GM19468 (cell line): ENCODE results near the gene SYT8.
"Not testable (repeated sequence)": the region's sequence is repeated elsewhere in the genome, so short reads cannot be mapped to it uniquely, and the experiment has no call there.

Experiments
- ATAC-seq: cut with Tn5 transposase; IDR thresholded peaks from one replicate; pipeline ENCODE4 v1.9.1; 2021; ENCODE audit warnings: mild to moderate bottlenecking, moderate library complexity, moderate number of reproducible peaks; ENCODE audit not compliant: unreplicated experiment; ENCODE audit errors: extremely low read depth

SYT8 gene

DNA sequence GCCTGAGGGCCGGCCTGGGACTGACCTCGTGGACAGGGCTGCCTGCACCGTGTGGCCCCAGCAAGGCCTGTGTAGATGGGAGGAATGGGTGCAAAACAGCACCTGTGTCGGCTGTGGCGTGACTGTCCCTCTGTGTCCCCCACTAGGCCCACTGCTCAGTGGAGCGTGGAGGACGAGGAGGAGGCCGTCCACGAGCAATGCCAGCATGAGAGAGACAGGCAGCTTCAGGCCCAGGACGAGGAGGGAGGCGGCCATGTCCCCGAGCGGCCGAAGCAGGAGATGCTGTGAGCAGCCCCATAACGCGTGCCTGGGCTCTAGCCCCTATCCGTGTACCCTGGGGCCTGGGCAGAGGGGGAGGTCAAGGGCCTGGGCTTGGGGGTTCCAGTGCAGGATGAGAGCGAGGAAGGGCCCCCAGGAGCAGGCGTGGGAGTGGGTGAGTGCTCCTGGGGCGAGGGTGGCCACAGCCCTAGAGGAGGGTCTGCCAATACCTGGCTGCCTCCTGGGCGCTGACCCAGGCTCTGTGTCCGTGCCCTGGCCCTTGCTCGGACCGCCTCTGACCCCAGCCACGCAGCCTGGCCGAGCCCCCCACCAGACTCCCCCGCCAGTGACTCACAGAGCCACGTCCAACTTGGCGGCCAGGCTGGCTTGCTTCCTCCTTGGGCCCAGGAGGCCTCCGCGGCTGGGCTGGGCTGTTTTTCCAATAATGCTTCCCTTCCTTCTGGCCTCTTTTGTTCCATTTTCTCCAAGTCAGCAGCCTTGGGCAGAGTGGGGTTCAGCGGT, 45.3 kb downstream of the SYT8 start:
- no peak for ATAC-seq

DNA sequence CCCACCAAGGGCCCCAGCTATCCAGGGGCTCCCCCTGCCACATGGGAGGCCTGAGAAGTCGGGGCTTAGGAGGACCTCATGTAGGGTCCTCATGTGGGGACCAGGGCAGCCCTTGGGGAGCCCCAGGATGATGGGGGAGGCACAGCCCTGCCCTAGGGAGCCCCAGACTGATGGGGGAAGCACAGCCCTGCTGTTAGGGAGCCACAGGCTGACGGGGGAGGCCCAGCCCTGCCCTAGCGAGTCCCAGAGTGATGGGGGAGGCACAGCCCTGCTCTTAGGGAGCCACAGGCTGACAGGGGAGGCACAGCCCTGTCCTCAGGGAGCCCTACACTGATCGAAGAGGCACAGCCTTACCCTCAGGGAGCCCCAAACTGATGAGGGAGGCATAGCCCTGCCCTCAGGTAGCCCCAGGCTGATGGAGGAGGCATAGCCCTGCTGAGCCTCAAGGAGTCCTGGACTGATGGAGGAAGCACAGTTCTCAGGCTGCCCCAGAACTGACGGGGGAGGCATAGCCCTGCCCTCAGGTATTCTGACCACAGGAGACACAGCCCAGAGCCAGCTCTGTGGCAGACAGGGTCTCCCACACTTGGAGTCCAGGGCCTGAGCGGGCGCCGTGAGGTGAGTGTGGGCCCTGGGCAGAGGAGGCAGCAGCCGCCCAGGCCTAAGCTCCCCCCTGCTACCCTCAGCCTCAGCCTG, 46.1 kb downstream of the SYT8 start:
- ATAC-seq = no peak

DNA sequence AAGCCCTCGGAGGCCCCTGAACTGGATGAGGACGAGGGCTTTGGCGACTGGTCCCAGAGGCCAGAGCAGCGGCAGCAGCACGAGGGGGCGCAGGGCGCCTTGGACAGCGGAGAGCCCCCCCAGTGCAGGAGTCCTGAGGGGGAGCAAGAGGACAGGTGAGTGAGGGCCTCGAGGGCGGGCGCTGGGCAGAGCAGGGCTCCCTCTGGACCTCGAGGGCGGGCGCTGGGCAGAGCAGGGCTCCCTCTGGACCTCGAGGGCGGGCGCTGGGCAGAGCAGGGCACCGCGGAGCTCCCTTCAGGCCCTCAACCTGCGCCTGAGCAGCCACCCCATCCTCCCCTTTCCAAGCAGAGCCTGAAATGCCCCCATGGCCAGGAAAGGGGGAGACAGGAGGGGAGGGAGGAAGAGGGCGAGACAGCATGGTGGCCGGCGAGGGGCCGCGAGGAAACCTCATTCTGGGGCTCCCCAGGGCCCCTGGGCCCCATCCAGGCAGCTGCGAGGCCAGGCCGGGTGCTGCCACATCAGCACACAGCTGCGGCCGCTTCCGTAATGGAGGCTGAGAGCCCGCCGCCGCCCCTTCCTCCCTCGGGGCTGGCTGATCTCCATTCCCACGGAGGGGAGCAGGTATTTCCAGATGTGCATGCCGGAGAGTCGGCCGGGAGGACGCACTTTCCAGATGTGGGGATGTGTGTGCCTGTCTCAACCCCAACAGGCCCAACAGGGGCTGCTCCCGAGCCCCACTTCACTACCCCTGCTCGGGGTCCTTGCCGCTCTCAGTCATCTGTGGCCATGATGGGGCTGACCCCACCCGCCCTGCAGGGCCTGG, 46.9 kb downstream of the SYT8 start:
- no peak for ATAC-seq

DNA sequence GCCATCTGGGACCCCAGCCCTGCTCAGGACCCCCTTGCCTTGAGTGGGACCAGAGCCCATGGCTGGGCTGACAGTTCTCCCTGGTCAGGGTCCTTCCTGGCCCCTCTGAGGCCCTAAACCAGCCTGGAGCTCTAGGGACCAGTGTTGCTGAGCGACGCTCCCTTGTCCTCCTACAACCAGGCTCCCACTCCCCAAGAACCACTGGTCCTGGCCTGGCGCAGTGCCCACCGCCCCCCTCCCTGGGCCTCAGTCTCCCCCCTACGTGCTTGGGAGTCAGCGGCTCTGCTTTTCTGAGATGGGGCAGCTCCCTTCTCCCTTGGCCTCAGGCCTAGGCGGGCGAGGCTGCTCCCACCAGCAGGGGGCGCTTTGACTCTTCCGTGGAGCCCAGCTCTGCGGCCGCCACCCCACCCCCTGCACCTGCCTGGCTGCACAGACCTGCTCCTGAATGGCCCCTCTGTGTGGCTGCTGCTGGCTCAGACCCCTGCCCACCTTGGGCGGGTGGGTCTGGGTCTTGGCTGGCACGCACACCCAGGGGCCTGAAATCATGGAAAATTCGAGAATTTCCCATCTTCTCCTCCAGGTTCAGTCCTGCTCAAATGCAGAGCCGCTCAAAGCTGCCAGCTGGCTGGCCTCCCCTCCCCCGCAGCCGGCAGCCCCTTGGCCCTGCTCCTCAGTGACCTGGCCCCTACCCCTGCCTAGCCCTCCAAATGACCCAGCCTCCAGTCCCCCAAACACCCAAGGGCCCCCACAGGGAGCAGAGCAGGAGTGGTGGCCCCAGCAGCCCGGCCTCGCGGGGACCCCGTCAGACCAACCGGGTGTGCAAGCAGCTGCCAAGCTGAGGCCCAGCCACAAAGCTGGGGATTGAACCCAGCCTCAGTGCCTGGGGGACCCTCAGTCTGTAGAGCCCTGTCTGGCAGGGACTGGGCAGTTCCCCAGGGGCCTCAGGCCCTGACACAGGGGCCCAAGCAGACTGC, 47.8 kb downstream of the SYT8 start:
- no peak for ATAC-seq

GRCh38 chr11:1883346-1884302, 48.8 kb downstream of the SYT8 start:
- no peak for ATAC-seq

- no peak for ATAC-seq
Measured at GRCh38 chr11:1884303-1884700, 49.5 kb downstream of the SYT8 start.

DNA sequence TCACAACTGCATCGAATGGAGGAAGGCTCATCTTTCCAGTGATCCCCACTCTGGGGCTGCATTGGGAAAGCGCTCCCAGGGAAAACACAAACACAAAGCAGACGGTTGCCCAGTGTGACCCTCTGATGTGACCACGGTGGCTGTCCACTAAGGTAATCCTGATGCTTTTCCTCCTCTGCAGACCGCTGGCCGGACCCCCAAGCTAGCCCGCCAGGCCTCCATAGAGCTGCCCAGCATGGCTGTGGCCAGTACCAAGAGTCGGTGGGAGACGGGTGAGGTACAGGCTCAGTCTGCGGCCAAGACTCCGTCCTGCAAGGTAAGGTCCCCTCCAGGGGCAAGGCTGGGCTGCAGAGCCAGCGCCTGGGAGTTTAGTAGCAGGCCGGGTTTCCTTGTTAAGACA, 51.8 kb downstream of the SYT8 start:
- ATAC-seq = not testable (repeated sequence)
